HG03139 (cell line): ENCODE measurements around the gene GPR152.
"Not testable (repeated sequence)": the region's sequence is repeated elsewhere in the genome, so short reads cannot be mapped to it uniquely, and the experiment has no call there.

Source experiments
- ATAC-seq: cut with Tn5 transposase; IDR thresholded peaks from one replicate; pipeline ENCODE4 v1.9.1; 2021; ENCODE audit not compliant: unreplicated experiment

GPR152 gene

GRCh38 chr11:67410984-67411784, 41.3 kb downstream of the GPR152 start:
- ATAC-seq = no peak

- no peak for ATAC-seq
Measured at GRCh38 chr11:67410369-67410831, 42.1 kb downstream of the GPR152 start.

GRCh38 chr11:67409781-67410368, 42.7 kb downstream of the GPR152 start:
- no peak for ATAC-seq

GRCh38 chr11:67409261-67409666, 43.3 kb downstream of the GPR152 start:
- ATAC-seq = no peak

- ATAC-seq = no peak
Measured at GRCh38 chr11:67408437-67409200, 43.9 kb downstream of the GPR152 start.

- no peak for ATAC-seq
Measured at GRCh38 chr11:67407688-67408163, 44.8 kb downstream of the GPR152 start.

- ATAC-seq = no peak
Measured at GRCh38 chr11:67406969-67407687, 45.4 kb downstream of the GPR152 start.

- no peak for ATAC-seq
Measured at GRCh38 chr11:67406420-67406968, 46.0 kb downstream of the GPR152 start.

GRCh38 chr11:67405688-67406339, 46.7 kb downstream of the GPR152 start:
- no peak for ATAC-seq

GRCh38 chr11:67405196-67405567, 47.3 kb downstream of the GPR152 start:
- no peak for ATAC-seq

GRCh38 chr11:67404515-67405195, 47.9 kb downstream of the GPR152 start:
- ATAC-seq = no peak

GRCh38 chr11:67403085-67403484, 49.4 kb downstream of the GPR152 start:
- not testable (repeated sequence) for ATAC-seq

GRCh38 chr11:67402192-67402839, 50.2 kb downstream of the GPR152 start:
- ATAC-seq = not testable (repeated sequence)

- peak; percentile 55 for ATAC-seq
Measured at GRCh38 chr11:67401495-67402191, 50.9 kb downstream of the GPR152 start, which contains the start of gene PPP1CA. Gene PPP1CA (minus strand): TSS chr11:67401858. CDS start chr11:67401782, 76 bp downstream.
